ENCODE results near the gene CHAF1B.
A peak's percentile ranks its signal among the peaks of the same experiment; 100 is the strongest.
"Not testable (repeated sequence)": the region's sequence is repeated elsewhere in the genome, so short reads cannot be mapped to it uniquely, and the experiment has no call there.

CHAF1B gene

DNA sequence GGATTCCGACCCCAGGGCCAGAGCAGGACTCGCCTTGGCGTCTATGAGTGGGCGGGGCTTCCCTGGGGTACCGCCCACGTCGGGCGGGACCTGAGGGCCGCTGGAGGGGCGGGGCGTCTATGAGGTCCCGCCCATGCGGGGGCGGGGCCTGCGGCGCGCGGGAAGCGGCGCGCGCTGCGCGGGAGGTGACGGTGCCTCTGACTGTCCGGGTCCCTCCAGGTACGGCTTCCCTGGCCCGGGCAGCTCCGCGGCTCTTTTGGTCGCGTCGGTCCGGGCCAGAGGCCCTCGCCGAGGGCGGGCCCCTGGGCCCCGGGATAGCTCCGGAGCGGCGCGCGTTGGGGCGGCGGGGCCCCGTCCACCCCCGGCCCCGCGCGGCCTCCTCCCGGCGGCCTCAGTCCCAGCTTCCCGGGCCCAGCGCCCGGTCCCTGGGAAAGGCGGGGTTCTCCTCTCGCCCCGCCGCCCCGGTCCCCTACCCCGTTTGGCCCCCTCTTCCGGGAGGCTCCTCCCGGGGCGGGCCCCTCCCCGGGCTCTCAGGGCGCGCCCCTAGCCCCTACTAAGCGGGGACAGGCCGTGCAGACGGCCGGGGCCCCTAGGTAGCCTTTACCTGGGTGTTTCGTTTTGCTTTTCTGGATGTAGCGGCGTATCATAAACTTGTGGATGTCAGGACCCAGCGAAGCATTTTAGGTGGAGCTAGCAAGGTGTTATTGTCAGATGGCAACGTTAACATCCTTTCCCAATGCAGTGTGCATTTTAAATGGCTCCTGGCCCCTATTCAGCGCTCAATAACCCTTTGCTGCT, at the start of gene CHAF1B:
TSS of gene CHAF1B (plus strand) at position 160 of the 798 bp plus-strand sequence. CDS start 745 bp downstream, outside the sequence.
- H3K9me3 ChIP-seq (ENCODE audit: control insufficient read depth, insufficient read depth, low read length) = no peaks in the 10 kb centered on the region
- H3K4me3 ChIP-seq (ENCODE audit: low read depth, low read length) = peak within 1 kb of the TSS; percentile 68
- H3K9ac ChIP-seq (ENCODE audit: low read depth, low read length) = no peak within 1 kb of the TSS
- H3K27me3 ChIP-seq (ENCODE audit: control insufficient read depth, insufficient read depth, low read length) = no peaks in the 10 kb centered on the region
- H3K4me1 ChIP-seq (ENCODE audit: control insufficient read depth, insufficient read depth, low read length) = peaks cover 3% of the 10 kb centered on the region
- H3K36me3 ChIP-seq (ENCODE audit: control insufficient read depth, insufficient read depth, low read length) = peaks cover 2% of the 10 kb centered on the region

DNA sequence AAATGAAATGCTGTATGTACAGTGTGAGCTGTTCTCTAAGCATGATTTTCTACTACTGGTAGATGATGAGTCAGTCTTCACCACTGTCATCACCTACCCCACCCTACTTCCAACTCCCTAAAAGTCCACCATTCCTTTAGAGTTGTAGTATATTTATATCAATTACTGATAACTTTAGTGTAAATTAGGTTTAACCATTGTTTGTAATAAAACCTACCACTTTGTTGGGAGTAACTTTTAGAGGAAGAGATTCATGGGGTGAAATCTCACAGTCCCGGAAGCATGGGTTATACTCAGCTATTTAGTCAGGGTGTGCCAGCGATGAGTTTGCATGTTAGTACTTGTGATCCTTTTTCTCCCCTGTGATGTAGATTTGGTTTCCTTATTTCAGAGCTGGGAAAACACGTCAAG, 48.1 kb upstream of the CHAF1B start:
- Histone ChIP-seq H3K9ac (ENCODE audit: low read depth, low read length) (no peak overlapping the region), H3K36me3 (ENCODE audit: control insufficient read depth, insufficient read depth, low read length) (peaks cover 23% of the 10 kb centered on the region), H3K27me3 (ENCODE audit: control insufficient read depth, insufficient read depth, low read length) (no peaks in the 10 kb centered on the region), H3K4me1 (ENCODE audit: control insufficient read depth, insufficient read depth, low read length) (no peaks in the 10 kb centered on the region), H3K4me3 (ENCODE audit: low read depth, low read length) (no peak overlapping the region), H3K9me3 (ENCODE audit: control insufficient read depth, insufficient read depth, low read length) (no peaks in the 10 kb centered on the region)

DNA sequence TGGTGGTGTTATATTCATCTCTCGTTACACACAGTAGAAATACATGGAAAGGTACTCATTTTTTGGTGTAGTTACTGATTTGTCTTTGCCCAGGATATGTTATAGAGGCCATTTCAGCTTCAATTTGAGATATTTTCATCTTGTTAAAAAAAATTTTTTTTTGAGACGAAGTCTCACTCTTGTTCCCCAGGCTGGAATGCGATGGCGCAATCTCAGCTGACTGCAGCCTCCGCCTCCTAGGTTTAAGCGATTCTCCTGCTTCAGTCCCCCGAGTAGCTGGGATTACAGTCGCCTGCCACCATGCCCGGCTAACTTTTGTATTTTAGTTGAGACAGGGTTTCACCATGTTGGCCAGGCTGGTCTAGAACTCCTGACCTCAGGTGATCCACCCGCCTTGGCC, 46.2 kb upstream of the CHAF1B start:
- no peak overlapping the region for H3K4me3 ChIP-seq (ENCODE audit: low read depth, low read length)
- no peaks in the 10 kb centered on the region for H3K27me3 ChIP-seq (ENCODE audit: control insufficient read depth, insufficient read depth, low read length)
- no peaks in the 10 kb centered on the region for H3K4me1 ChIP-seq (ENCODE audit: control insufficient read depth, insufficient read depth, low read length)
- peaks cover 23% of the 10 kb centered on the region for H3K36me3 ChIP-seq (ENCODE audit: control insufficient read depth, insufficient read depth, low read length)
- H3K9me3 ChIP-seq (ENCODE audit: control insufficient read depth, insufficient read depth, low read length) = no peaks in the 10 kb centered on the region
- no peak overlapping the region for H3K9ac ChIP-seq (ENCODE audit: low read depth, low read length)

DNA sequence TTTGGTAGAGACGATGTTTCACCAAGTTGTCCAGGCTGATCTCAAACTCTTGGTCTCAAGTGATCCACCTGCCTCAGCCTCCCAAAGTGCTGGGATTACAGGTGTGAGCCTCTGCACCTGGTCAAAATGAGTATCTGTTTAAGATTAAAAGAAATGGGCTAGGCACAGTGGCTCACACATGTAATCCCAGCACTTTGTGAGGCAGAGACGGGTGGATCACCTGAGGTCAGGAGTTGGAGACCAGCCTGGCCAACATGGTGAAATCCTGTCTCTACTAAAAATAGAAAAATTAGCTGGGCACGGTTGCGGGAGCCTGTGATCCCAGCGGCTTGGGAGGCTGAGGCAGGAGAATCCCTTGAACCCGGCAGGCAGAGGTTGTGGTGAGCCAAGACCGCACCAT, 42.6 kb upstream of the CHAF1B start:
- peaks cover 28% of the 10 kb centered on the region for H3K36me3 ChIP-seq (ENCODE audit: control insufficient read depth, insufficient read depth, low read length)
- H3K9ac ChIP-seq (ENCODE audit: low read depth, low read length); H3K4me3 ChIP-seq (ENCODE audit: low read depth, low read length); H3K4me1 ChIP-seq (ENCODE audit: control insufficient read depth, insufficient read depth, low read length); H3K9me3 ChIP-seq (ENCODE audit: control insufficient read depth, insufficient read depth, low read length); H3K27me3 ChIP-seq (ENCODE audit: control insufficient read depth, insufficient read depth, low read length): not testable (repeated sequence)

DNA sequence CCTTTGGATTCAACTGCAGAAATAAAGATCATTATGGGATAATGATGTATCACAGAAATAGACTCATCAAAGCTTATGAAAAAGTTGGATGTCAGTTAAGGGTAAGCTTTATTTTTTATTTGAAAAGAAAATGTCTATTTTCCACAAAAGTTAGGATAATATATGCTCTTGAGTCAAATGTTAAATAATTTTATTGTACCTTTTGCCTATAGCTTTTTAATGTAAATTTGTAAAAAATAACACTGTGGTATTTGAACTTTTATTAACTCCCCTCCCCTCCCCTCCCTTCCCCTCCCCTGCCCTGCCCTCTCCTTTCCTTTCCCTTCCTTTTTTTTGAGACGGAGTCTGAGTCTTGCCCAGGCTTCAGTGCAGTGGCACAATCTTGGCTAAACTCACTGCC, 40.3 kb upstream of the CHAF1B start:
- Histone ChIP-seq H3K4me3 (ENCODE audit: low read depth, low read length) (no peak overlapping the region), H3K36me3 (ENCODE audit: control insufficient read depth, insufficient read depth, low read length) (peaks cover 25% of the 10 kb centered on the region), H3K9ac (ENCODE audit: low read depth, low read length) (no peak overlapping the region), H3K4me1 (ENCODE audit: control insufficient read depth, insufficient read depth, low read length) (no peaks in the 10 kb centered on the region), H3K9me3 (ENCODE audit: control insufficient read depth, insufficient read depth, low read length) (no peaks in the 10 kb centered on the region), H3K27me3 (ENCODE audit: control insufficient read depth, insufficient read depth, low read length) (no peaks in the 10 kb centered on the region)

DNA sequence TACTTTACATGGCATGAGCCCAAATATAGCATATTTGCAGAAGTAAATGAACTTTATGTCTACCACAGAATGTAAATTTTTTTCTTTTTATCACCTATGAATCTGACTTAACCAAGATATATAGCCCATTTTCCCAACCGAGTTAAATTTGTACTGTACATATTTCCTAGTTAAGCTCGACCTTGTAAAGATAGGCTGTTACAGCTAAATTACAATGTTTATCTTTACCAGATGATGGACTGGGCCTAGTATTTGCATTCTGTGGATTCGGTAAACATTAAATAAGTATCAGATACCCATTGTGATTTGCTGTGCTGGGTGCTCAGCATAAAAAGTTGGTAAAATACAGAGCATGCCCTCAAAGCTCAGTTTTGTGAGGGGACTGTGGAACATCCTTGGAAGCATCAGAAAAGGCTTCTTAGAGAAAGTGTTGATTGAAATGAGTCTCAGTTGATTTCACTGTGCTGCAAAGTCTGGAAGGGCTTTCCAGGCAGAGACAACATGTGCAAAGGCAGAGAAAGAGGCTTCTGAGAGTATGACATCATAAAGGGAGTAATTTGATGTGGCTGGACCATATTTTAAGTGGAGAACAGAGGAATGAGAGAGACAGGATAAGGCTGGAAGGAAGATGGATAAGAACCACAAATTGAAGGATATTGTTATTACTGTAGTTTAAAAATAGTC, 37.8 kb upstream of the CHAF1B start:
- no peaks in the 10 kb centered on the region for H3K9me3 ChIP-seq (ENCODE audit: control insufficient read depth, insufficient read depth, low read length)
- peaks cover 22% of the 10 kb centered on the region for H3K36me3 ChIP-seq (ENCODE audit: control insufficient read depth, insufficient read depth, low read length)
- no peaks in the 10 kb centered on the region for H3K4me1 ChIP-seq (ENCODE audit: control insufficient read depth, insufficient read depth, low read length)
- no peak overlapping the region for H3K9ac ChIP-seq (ENCODE audit: low read depth, low read length)
- no peaks in the 10 kb centered on the region for H3K27me3 ChIP-seq (ENCODE audit: control insufficient read depth, insufficient read depth, low read length)
- no peak overlapping the region for H3K4me3 ChIP-seq (ENCODE audit: low read depth, low read length)

DNA sequence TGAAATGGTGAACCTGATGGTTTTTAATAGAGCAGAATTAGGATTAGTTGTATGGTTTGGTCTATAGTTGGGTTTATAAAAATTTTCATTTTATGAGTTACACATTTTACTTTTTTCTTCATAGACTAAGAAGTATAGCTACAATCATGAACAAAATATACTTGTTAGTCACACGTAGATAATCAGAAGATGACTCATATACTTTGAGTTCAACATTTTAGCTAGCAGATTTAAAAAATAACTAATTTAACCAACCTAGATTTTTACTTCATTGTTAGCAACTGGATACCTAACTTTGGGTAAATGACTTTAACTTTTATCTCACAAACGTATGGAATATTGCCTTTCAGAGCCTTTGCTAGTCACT, 37.2 kb upstream of the CHAF1B start:
- Histone ChIP-seq H3K9me3 (ENCODE audit: control insufficient read depth, insufficient read depth, low read length) (no peaks in the 10 kb centered on the region), H3K36me3 (ENCODE audit: control insufficient read depth, insufficient read depth, low read length) (peaks cover 22% of the 10 kb centered on the region), H3K4me1 (ENCODE audit: control insufficient read depth, insufficient read depth, low read length) (no peaks in the 10 kb centered on the region), H3K27me3 (ENCODE audit: control insufficient read depth, insufficient read depth, low read length) (no peaks in the 10 kb centered on the region), H3K4me3 (ENCODE audit: low read depth, low read length) (no peak overlapping the region), H3K9ac (ENCODE audit: low read depth, low read length) (no peak overlapping the region)

DNA sequence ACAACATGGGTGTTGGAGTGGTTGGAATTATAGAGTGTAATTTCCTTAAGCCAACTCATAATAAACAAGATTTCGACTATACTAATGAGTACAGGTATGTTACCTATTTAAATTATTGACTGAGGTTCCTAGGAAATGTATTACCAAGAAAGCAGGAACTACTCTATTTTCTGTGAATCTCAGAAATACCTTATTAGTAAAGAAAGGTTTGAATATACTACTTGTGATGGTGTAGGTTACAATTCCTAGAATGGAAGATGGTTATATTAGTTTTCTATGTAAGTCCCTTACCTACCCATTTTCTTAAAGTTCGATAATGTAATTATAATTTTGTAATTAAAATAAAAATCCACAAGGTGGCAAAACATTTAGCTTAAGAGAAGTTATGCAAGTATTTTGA, 35.9 kb upstream of the CHAF1B start:
- Histone ChIP-seq H3K9me3 (ENCODE audit: control insufficient read depth, insufficient read depth, low read length) (no peaks in the 10 kb centered on the region), H3K36me3 (ENCODE audit: control insufficient read depth, insufficient read depth, low read length) (peaks cover 22% of the 10 kb centered on the region), H3K4me1 (ENCODE audit: control insufficient read depth, insufficient read depth, low read length) (no peaks in the 10 kb centered on the region), H3K4me3 (ENCODE audit: low read depth, low read length) (no peak overlapping the region), H3K27me3 (ENCODE audit: control insufficient read depth, insufficient read depth, low read length) (no peaks in the 10 kb centered on the region), H3K9ac (ENCODE audit: low read depth, low read length) (no peak overlapping the region)

DNA sequence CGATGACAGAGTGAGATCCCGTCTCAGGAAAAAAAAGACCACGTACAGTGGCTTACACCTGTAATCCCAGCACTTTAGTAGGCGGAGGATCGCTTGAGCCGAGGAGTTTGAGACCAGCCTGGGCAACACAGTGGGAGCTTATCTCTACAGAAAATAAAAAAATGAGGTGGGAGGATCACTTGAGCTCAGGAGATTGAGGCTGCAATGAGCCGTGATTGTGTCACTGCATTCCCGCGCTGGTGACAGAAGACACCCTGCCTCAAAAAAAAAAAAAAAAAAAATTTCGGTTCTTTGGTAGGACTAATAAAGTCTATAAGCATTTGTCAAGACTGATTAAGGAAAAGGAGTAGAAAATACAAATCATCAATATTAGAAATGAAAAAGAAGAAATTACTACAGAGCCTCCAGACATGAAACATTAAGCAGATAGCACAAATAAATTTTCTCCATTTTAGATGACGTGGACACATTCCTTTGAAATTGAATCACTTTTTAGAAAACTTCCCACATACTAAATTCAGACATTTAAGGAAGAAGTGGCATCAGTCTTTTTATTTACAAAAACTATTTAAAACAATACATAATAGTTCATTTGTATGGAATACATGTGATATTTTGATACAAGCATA, 34.8 kb upstream of the CHAF1B start:
- Histone ChIP-seq H3K4me1 (ENCODE audit: control insufficient read depth, insufficient read depth, low read length) (no peaks in the 10 kb centered on the region), H3K9ac (ENCODE audit: low read depth, low read length) (no peak overlapping the region), H3K36me3 (ENCODE audit: control insufficient read depth, insufficient read depth, low read length) (peaks cover 18% of the 10 kb centered on the region), H3K4me3 (ENCODE audit: low read depth, low read length) (no peak overlapping the region), H3K9me3 (ENCODE audit: control insufficient read depth, insufficient read depth, low read length) (no peaks in the 10 kb centered on the region), H3K27me3 (ENCODE audit: control insufficient read depth, insufficient read depth, low read length) (no peaks in the 10 kb centered on the region)

DNA sequence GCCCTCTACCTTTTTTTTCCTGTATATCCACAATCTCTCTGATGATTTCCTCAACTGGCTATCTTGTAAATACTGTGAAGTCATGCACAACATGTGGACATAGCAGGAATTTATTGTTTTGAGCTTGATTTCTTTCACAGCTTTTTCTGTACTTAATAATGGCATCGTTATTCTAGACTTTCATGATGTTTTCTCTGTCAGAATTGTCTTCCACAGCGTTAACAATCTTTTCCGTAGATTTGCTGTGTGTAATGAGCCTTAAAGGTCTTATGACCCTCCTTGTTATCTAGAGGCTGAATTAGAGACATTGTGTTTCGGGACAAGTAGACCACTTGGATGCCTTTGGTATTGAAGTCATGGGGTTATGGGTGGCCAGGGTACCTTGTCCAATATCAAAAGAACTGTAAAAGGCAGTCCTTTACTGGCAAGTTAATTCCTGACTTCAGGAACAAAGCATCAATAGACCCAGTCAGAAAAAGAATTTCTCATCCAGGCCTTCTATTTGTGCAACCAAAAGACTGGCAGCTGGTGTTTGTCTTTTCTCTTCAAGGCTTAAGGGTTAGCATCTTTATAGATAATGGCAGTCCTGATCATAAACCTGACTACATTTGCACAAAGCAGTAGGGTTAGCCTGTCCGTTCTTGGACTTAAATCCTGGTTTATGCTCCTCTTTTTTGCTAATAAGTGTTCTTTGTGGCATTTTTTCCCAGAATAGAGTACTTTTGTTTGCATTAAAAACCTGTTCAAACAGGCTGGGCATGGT, 30.1 kb upstream of the CHAF1B start:
- H3K27me3 ChIP-seq (ENCODE audit: control insufficient read depth, insufficient read depth, low read length) = no peaks in the 10 kb centered on the region
- no peak overlapping the region for H3K9ac ChIP-seq (ENCODE audit: low read depth, low read length)
- H3K4me1 ChIP-seq (ENCODE audit: control insufficient read depth, insufficient read depth, low read length) = no peaks in the 10 kb centered on the region
- H3K9me3 ChIP-seq (ENCODE audit: control insufficient read depth, insufficient read depth, low read length) = no peaks in the 10 kb centered on the region
- H3K4me3 ChIP-seq (ENCODE audit: low read depth, low read length) = no peak overlapping the region
- peaks cover 16% of the 10 kb centered on the region for H3K36me3 ChIP-seq (ENCODE audit: control insufficient read depth, insufficient read depth, low read length)

DNA sequence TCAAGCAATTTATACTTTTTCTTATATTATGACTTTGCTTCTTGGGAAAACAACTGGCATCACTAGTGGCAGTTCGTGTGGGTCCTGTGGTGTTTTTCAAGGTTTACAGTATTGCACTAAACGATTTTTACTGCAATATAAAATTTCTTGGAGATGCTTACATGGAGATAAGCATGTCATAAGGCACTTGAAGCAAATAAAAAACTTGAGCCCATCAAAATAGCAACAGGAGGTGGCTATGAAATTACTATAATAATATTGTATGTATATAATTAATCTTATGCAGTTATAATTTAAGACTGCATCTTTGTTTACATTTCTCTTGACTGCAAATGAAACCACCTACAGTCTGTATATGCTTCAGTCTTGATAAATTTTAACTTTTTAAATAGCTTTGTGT, 29.3 kb upstream of the CHAF1B start:
- peaks cover 20% of the 10 kb centered on the region for H3K36me3 ChIP-seq (ENCODE audit: control insufficient read depth, insufficient read depth, low read length)
- H3K27me3 ChIP-seq (ENCODE audit: control insufficient read depth, insufficient read depth, low read length) = no peaks in the 10 kb centered on the region
- H3K9me3 ChIP-seq (ENCODE audit: control insufficient read depth, insufficient read depth, low read length) = no peaks in the 10 kb centered on the region

More for the DNA sequence above, 29.3 kb upstream of the CHAF1B start:
- Histone ChIP-seq H3K4me1 (ENCODE audit: control insufficient read depth, insufficient read depth, low read length) (no peaks in the 10 kb centered on the region), H3K9ac (ENCODE audit: low read depth, low read length) (no peak overlapping the region), H3K4me3 (ENCODE audit: low read depth, low read length) (no peak overlapping the region)

All from iPS-15b (cell line).